Adrenal gland (tissue), 12 donors: ENCODE measurements around the gene LRRC36. TPM values are rescaled to one million over a fixed set of nuclear protein-coding genes. Genes with fewer than 3 reads are reported as not detected.
A peak's percentile ranks its signal among the peaks of the same experiment; 100 is the strongest.
"Not testable (repeated sequence)": the region's sequence is repeated elsewhere in the genome, so short reads cannot be mapped to it uniquely, and the experiment has no call there.

Experiments used
- DNase-seq, 7 donors: peaks; one replicate each; pipeline ENCODE4 v3.0.0-alpha.2; 2019 to 2020
- H3K27ac ChIP-seq, 5 donors: fragments of 200-600 bp; sonication (generic) in 4 of 5; 1 replicate in 3 of 5; 2 replicates in 2 of 5; pipeline versions ENCODE4 v1.5.1 to v1.8.0; 2016 to 2020; ENCODE audit warnings: mild to moderate bottlenecking in 1 of 5
- H3K27me3 ChIP-seq: fragments of 200-600 bp; 2 replicates; pipeline ENCODE4 v1.8.0; 2021
- H3K36me3 ChIP-seq, 2 donors: fragments of 200-600 bp; replicated peaks in 1 of 2; 1 replicate in 1 of 2; 2 replicates in 1 of 2; pipeline versions ENCODE4 v1.5.1 to v1.8.0; 2018 to 2022
- H3K4me1 ChIP-seq, 2 donors: fragments of 200-600 bp; replicated peaks in 1 of 2; 1 replicate in 1 of 2; 2 replicates in 1 of 2; pipeline versions ENCODE4 v1.5.1 to v1.8.0; 2018 to 2021
- H3K4me3 ChIP-seq, 4 donors: fragments of 200-600 bp; sonication (generic) in 3 of 4; one replicate each; pipeline ENCODE4 v1.5.1; 2016 to 2018
- H3K9me3 ChIP-seq, 3 donors: fragments of 200-600 bp; sonication (generic) in 1 of 3; replicated peaks in 1 of 3; 1 replicate in 2 of 3; 2 replicates in 1 of 3; pipeline versions ENCODE4 v1.5.1 to v1.8.0; 2016 to 2021
- CTCF ChIP-seq, 6 experiments: fragments of 450-650 bp in 4 of 6; fragments of 200-600 bp in 2 of 6; sonication (generic) in 1 of 6; IDR thresholded peaks; 1 replicate in 5 of 6; 2 replicates in 1 of 6; pipeline versions ENCODE4 v1.5.1 to v1.8.0; 2016 to 2021; ENCODE audit warnings: antibody characterized with exemption in 6 of 6, mild to moderate bottlenecking in 2 of 6, moderate library complexity in 1 of 6
- POLR2A ChIP-seq, 2 donors: fragments of 450-650 bp; IDR thresholded peaks; one replicate each; pipeline ENCODE4 v1.6.1; 2017; ENCODE audit warnings: antibody characterized with exemption in 2 of 2, mild to moderate bottlenecking in 2 of 2, moderate library complexity in 1 of 2
- WGBS, 4 donors: extraction: QIAGEN DNeasy Blood & Tissue Kit in 2 of 4; methylation state at CpG; one replicate each; pipeline versions ENCODE4 v1.1.5 to v1.1.7; 2013 to 2017; 5-methylcytosine and 5-hydroxymethylcytosine counted together
- intact Hi-C, 2 donors: fragments of 100-400 bp; cut with DNase I; formaldehyde crosslinking; loops; one replicate each; pipeline versions ENCODE4 v1.14.1 to v1.15.0; 2022 to 2023
- polyA plus RNA-seq, 3 donors: library from polyadenylated mRNA; stranded (reverse); fragments of 200-250 nt in 2 of 3; fragments of 350-450 nt in 1 of 3; fragmentation: Illumina TruSeq in 1 of 3; extraction: RNeasy Lipid Tissue Mini Kit (QIAGEN cat#74804) in 1 of 3; gene quantifications; one replicate each; pipeline ENCODE4 v1.2.3, GENCODE V29; 2013 to 2014
- total RNA-seq, 9 donors: library from RNA; depleted of rRNA in 4 of 9; stranded (reverse); fragments of >200 nt in 4 of 9; fragments of 120-200 nt in 1 of 9; fragmentation: NEBNext Ultra II Directional in 1 of 9; extraction: Animal tissue kit (Norgen Biotek cat#: 25700) in 1 of 9; gene quantifications; one replicate each; pipeline versions ENCODE4 v1.1.0 to v1.2.4, GENCODE V29; 2013 to 2023
- donor health status: healthy with polysubstance abuse.
- donor health status: Bipolar disorder and iron deficiency.
- donor health status: DM: yes; HTN: yes; CAD: no.
- donor health status: DM: no; HTN: no; CAD: no.
- donor health status: DM: no; HTN: no; CAD: no.
- donor health status: DM: yes; HTN: yes; CAD: no.

Gene LRRC36
- total and polyA plus RNA-seq, 12 donors = 0.15 to 4.7 (median 0.61) TPM; not detected in 5

DNA sequence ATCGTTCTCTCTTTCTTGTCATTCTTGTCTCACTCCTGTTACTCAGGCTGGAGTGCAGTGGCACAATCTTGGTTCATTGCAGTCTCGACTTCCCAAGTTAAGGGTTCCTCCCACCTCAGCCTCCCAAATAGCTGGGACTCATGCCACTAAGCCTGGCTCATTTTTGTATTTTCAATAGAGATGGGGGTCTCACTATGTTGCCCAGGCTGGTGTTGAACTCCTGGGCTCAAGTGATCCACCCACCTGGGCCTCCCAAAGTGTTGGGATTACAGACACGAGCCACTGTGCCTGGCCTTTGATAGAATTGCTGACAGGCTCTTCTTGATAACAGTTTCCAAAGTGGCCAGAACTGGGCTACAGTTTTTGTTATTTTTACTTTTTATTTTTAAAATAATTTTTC lies 34.4 kb downstream of the LRRC36 start:
- H3K27me3 ChIP-seq = no peaks in the 10 kb centered on the region
- no peaks in the 10 kb centered on the region for H3K9me3 ChIP-seq
- peaks cover 0 to 6% of the 10 kb centered on the region in 2 donors for H3K4me1 ChIP-seq
- no peaks in the 10 kb centered on the region for H3K36me3 ChIP-seq
- TF ChIP-seq POLR2A (IDR thresholded peaks at IDR 0.05) = no peak
- no peak for TF ChIP-seq CTCF (IDR thresholded peaks at IDR 0.05)
- intact Hi-C loops = no loop called here
- 76 to 90% (median 87%) methylated on average over 3 of the region's 3 CpGs for WGBS, 4 donors
- no peak for DNase-seq
- no peak overlapping the region for H3K27ac ChIP-seq
- H3K4me3 ChIP-seq = no peak overlapping the region

GRCh38 chr16:67364600-67365235 lies 38.1 kb downstream of the LRRC36 start:
- no peak overlapping the region for H3K4me3 ChIP-seq
- intact Hi-C loops = no loop called here
- no peak overlapping the region for H3K27ac ChIP-seq
- DNase-seq = no peak
- peaks cover 0 to 6% of the 10 kb centered on the region in 2 donors for H3K4me1 ChIP-seq
- no peaks in the 10 kb centered on the region for H3K36me3 ChIP-seq
- no peaks in the 10 kb centered on the region for H3K9me3 ChIP-seq
- no peak for TF ChIP-seq CTCF (IDR thresholded peaks at IDR 0.05)
- TF ChIP-seq POLR2A (IDR thresholded peaks at IDR 0.05) = no peak
- no peaks in the 10 kb centered on the region for H3K27me3 ChIP-seq

DNA sequence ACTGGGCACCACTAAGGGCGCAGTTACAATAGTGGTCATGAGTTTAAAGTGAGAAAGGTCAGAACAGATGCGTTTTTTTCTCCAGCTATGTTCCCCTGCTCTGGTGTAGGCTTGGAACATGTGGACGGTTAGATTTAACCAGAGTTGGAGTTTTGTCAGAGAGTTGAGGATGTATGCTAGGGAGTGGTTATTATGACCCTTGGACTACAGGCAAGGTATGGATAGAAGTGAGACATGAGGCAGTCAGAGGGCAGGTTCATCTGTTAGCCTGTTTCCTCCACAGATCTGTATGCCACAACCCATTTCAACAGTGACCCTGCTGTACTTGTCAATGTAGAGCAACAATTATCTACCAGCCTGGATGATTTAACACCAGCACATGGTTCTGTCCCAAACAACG lies 44.0 kb downstream of the LRRC36 start:
- intact Hi-C loops = no loop called here
- no peaks in the 10 kb centered on the region for H3K36me3 ChIP-seq
- no peak overlapping the region for H3K4me3 ChIP-seq
- H3K27ac ChIP-seq = no peak overlapping the region
- H3K9me3 ChIP-seq = no peaks in the 10 kb centered on the region
- WGBS, 4 donors = 84 to 89% (median 86%) methylated on average over 4 of the region's 4 CpGs
- H3K4me1 ChIP-seq = no peaks in the 10 kb centered on the region
- TF ChIP-seq CTCF (IDR thresholded peaks at IDR 0.05) = no peak
- no peak for TF ChIP-seq POLR2A (IDR thresholded peaks at IDR 0.05)
- H3K27me3 ChIP-seq = no peaks in the 10 kb centered on the region
- no peak for DNase-seq

- no peaks in the 10 kb centered on the region for H3K27me3 ChIP-seq
- TF ChIP-seq CTCF (IDR thresholded peaks at IDR 0.05) (peak in 5 of 6 experiments; percentile 48 to 59 (median 49)), POLR2A (IDR thresholded peaks at IDR 0.05) (no peak)
- H3K27ac ChIP-seq = no peak overlapping the region
- no peak overlapping the region for H3K4me3 ChIP-seq
- no peaks in the 10 kb centered on the region for H3K36me3 ChIP-seq
- no peak for DNase-seq
- H3K4me1 ChIP-seq = no peaks in the 10 kb centered on the region
- intact Hi-C loops = no loop called here
- no peaks in the 10 kb centered on the region for H3K9me3 ChIP-seq
Observed at GRCh38 chr16:67372664-67373063, 46.0 kb downstream of the LRRC36 start.

- H3K4me3 ChIP-seq, H3K36me3 ChIP-seq, H3K27ac ChIP-seq, H3K4me1 ChIP-seq, DNase-seq, H3K27me3 ChIP-seq, intact Hi-C loops, H3K9me3 ChIP-seq: not testable (repeated sequence)
- WGBS, 4 donors = 87 to 92% (median 88%) methylated on average over 11 of the region's 11 CpGs
Observed at GRCh38 chr16:67376012-67376411, 49.4 kb downstream of the LRRC36 start.
